Fibroblast of lung (primary cell): Measurements from ENCODE around the gene AGO1. TPM values are rescaled to one million over a fixed set of nuclear protein-coding genes. Genes with fewer than 3 reads are reported as not detected.

Experiments used
- DNase-seq, 2 donors: peaks; one replicate each; pipeline versions ENCODE4 v3.0.0 to v3.0.0-alpha.2; 2010; ENCODE audit warnings: low read depth in 2 of 2
- H2AFZ ChIP-seq: 2 replicates; pipeline ENCODE4 v1.5.1; 2012; ENCODE audit warnings: low read length, control low read depth, inconsistent platforms
- H3K27ac ChIP-seq: 2 replicates; pipeline ENCODE4 v1.5.1; 2011; ENCODE audit warnings: low read length, control low read depth; ENCODE audit not compliant: insufficient read depth
- H3K27me3 ChIP-seq: 2 replicates; pipeline ENCODE4 v1.5.1; 2011; ENCODE audit warnings: mild to moderate bottlenecking, low read length; ENCODE audit not compliant: control insufficient read depth, insufficient read depth
- H3K36me3 ChIP-seq: 2 replicates; pipeline ENCODE4 v1.5.1; 2011; ENCODE audit warnings: low read length; ENCODE audit not compliant: control insufficient read depth, insufficient read depth
- H3K4me1 ChIP-seq: 2 replicates; pipeline ENCODE4 v1.5.1; 2011; ENCODE audit warnings: low read length; ENCODE audit not compliant: control insufficient read depth, insufficient read depth; ENCODE audit errors: extremely low read depth
- H3K4me2 ChIP-seq: 2 replicates; pipeline ENCODE4 v1.5.1; 2011; ENCODE audit warnings: low read length, control low read depth; ENCODE audit not compliant: insufficient read depth; ENCODE audit errors: extremely low read depth
- H3K4me3 ChIP-seq, 4 experiments: fragments of 200-600 bp in 1 of 4; sonication (generic) in 1 of 4; replicated peaks in 1 of 4; 2 replicates each; pipeline ENCODE4 v1.5.1; 2011 to 2016; ENCODE audit warnings: low read length in 4 of 4, low read depth in 3 of 4, mild to moderate bottlenecking in 3 of 4, control low read depth in 2 of 4, inconsistent platforms in 1 of 4, mixed read lengths in 1 of 4; ENCODE audit not compliant: insufficient read depth in 1 of 4; ENCODE audit errors: control extremely low read depth in 1 of 4
- H3K79me2 ChIP-seq: 2 replicates; pipeline ENCODE4 v1.5.1; 2012; ENCODE audit warnings: mild to moderate bottlenecking, low read length, inconsistent platforms; ENCODE audit not compliant: control insufficient read depth, insufficient read depth
- H3K9ac ChIP-seq: 2 replicates; pipeline ENCODE4 v1.5.1; 2011; ENCODE audit warnings: mild to moderate bottlenecking, low read length, control low read depth; ENCODE audit not compliant: insufficient read depth
- H3K9me3 ChIP-seq: 2 replicates; pipeline ENCODE4 v1.5.1; 2012; ENCODE audit warnings: low read depth, low read length; ENCODE audit not compliant: control insufficient read depth, insufficient read depth
- H4K20me1 ChIP-seq: 2 replicates; pipeline ENCODE4 v1.5.1; 2011; ENCODE audit warnings: low read length; ENCODE audit not compliant: control insufficient read depth, insufficient read depth; ENCODE audit errors: extremely low read depth
- EZH2 ChIP-seq: IDR thresholded peaks from 2 replicates; pipeline ENCODE4 v1.5.1; 2012; ENCODE audit warnings: low read length, control low read depth, mild to moderate bottlenecking; ENCODE audit errors: missing control alignments
- polyA plus RNA-seq, 2 donors: library from polyadenylated mRNA; depleted of rRNA in 1 of 2; stranded (reverse) in 1 of 2; unstranded in 1 of 2; fragments of >200 nt; gene quantifications; 2 replicates each; pipeline ENCODE4 v1.2.1, GENCODE V29; 2011 to 2012; ENCODE audit warnings: missing spikeins in 1 of 2
- total RNA-seq: library from RNA; depleted of rRNA; stranded (reverse); fragments of >200 nt; gene quantifications from 2 replicates; pipeline ENCODE4 v1.2.1, GENCODE V29; 2014
- TF ChIP-seq, protein P1 (sequence below), 2 donors: IDR thresholded peaks in 1 of 2; conservative IDR thresholded peaks in 1 of 2; 1 replicate in 1 of 2; 2 replicates in 1 of 2; pipeline ENCODE4 v1.5.1; 2011 to 2012; ENCODE audit warnings: low read length in 2 of 2, control low read depth in 1 of 2, inconsistent platforms in 1 of 2, low read depth in 1 of 2, mild to moderate bottlenecking in 1 of 2

Gene AGO1
- total and polyA plus RNA-seq, 2 donors (not counting 1 experiment from before 2014, with no cell fraction given): 7.6 to 12.8 TPM

GRCh38 chr1:35924838-35925237, 41.8 kb downstream of the AGO1 start:
- H4K20me1 ChIP-seq: no peaks in the 10 kb centered on the region
- no peak for DNase-seq
- H3K27me3 ChIP-seq: no peaks in the 10 kb centered on the region
- H3K4me3 ChIP-seq: no peak overlapping the region
- TF ChIP-seq, protein P1, sequence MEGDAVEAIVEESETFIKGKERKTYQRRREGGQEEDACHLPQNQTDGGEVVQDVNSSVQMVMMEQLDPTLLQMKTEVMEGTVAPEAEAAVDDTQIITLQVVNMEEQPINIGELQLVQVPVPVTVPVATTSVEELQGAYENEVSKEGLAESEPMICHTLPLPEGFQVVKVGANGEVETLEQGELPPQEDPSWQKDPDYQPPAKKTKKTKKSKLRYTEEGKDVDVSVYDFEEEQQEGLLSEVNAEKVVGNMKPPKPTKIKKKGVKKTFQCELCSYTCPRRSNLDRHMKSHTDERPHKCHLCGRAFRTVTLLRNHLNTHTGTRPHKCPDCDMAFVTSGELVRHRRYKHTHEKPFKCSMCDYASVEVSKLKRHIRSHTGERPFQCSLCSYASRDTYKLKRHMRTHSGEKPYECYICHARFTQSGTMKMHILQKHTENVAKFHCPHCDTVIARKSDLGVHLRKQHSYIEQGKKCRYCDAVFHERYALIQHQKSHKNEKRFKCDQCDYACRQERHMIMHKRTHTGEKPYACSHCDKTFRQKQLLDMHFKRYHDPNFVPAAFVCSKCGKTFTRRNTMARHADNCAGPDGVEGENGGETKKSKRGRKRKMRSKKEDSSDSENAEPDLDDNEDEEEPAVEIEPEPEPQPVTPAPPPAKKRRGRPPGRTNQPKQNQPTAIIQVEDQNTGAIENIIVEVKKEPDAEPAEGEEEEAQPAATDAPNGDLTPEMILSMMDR (conservative IDR thresholded peaks at IDR 0.05 in 1 of 2, IDR thresholded peaks at IDR 0.05 in 1 of 2; ENCODE audit: low read depth in 1 of 2, low read length in 2 of 2): no peak
- TF ChIP-seq EZH2: no peak
- no peak overlapping the region for H3K27ac ChIP-seq
- no peak overlapping the region for H3K4me2 ChIP-seq
- peaks cover 2% of the 10 kb centered on the region for H3K4me1 ChIP-seq
- no peak overlapping the region for H3K9ac ChIP-seq
- no peaks in the 10 kb centered on the region for H3K9me3 ChIP-seq
- H3K79me2 ChIP-seq: no peaks in the 10 kb centered on the region
- H3K36me3 ChIP-seq: no peaks in the 10 kb centered on the region
- no peak overlapping the region for H2AFZ ChIP-seq

DNA sequence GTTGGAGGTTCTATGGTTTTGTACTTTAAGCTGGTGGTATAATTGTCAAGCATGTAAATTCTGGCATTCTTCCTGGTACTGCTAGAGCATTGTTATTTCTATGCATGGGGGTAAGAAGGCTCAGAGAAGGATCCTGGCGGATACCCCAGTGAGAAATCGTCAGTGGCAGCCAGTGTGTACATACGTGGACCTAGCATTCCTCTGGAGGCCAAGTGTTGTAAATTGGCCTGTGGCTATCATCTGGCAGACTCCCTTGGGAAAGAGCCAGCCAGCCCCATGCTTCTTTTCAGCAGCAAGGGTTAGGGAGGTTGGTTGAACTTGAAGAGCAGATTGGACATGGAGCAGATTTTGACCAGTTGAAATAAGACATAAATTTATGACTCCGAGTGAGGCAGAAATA, 42.7 kb downstream of the AGO1 start:
- Histone ChIP-seq H3K4me3 (no peak overlapping the region), H3K27ac (no peak overlapping the region)
- peak; percentile 72 to 78 for DNase-seq

GRCh38 chr1:35927472-35927871, 44.5 kb downstream of the AGO1 start:
- Histone ChIP-seq H3K36me3 (no peaks in the 10 kb centered on the region), H3K27me3 (no peaks in the 10 kb centered on the region)
- TF ChIP-seq EZH2: no peak
- TF ChIP-seq, protein P1 (conservative IDR thresholded peaks at IDR 0.05 in 1 of 2, IDR thresholded peaks at IDR 0.05 in 1 of 2; ENCODE audit: low read depth in 1 of 2, low read length in 2 of 2): no peak

More for the DNA sequence above, 42.7 kb downstream of the AGO1 start:
- no peak overlapping the region for H2AFZ ChIP-seq
- H4K20me1 ChIP-seq: no peaks in the 10 kb centered on the region
- H3K27me3 ChIP-seq: no peaks in the 10 kb centered on the region
- H3K36me3 ChIP-seq: no peaks in the 10 kb centered on the region
- no peak for TF ChIP-seq EZH2
- TF ChIP-seq, protein P1 (conservative IDR thresholded peaks at IDR 0.05 in 1 of 2, IDR thresholded peaks at IDR 0.05 in 1 of 2; ENCODE audit: low read depth in 1 of 2, low read length in 2 of 2): no peak
- H3K4me2 ChIP-seq: no peak overlapping the region
- peaks cover 4% of the 10 kb centered on the region for H3K4me1 ChIP-seq
- no peaks in the 10 kb centered on the region for H3K79me2 ChIP-seq
- H3K9ac ChIP-seq: no peak overlapping the region
- H3K9me3 ChIP-seq: no peaks in the 10 kb centered on the region

More at GRCh38 chr1:35927472-35927871, 44.5 kb downstream of the AGO1 start:
- Histone ChIP-seq H3K4me3 (no peak overlapping the region), H3K4me2 (no peak overlapping the region), H2AFZ (no peak overlapping the region), H3K27ac (no peak overlapping the region), H3K4me1 (peaks cover 4% of the 10 kb centered on the region), H3K9ac (no peak overlapping the region), H4K20me1 (no peaks in the 10 kb centered on the region), H3K79me2 (peaks cover 15% of the 10 kb centered on the region), H3K9me3 (no peaks in the 10 kb centered on the region)
- DNase-seq: no peak
